ENCODE measurements around the gene KRTAP5-6. TPM values are rescaled to one million over a fixed set of nuclear protein-coding genes. Genes with fewer than 3 reads are reported as not detected.

Gene KRTAP5-6
- total RNA-seq, 5 donors from 2014 or later (not counting 1 experiment from before 2014, with no cell fraction given) = not detected

GRCh38 chr11:1714908-1715885 is 18.2 kb downstream of the KRTAP5-6 start:
- no peaks in the 10 kb centered on the region for H3K9me3 ChIP-seq
- CTCF ChIA-PET = no interaction called here
- H3K4me1 ChIP-seq (ENCODE audit: control insufficient read depth in 1 of 2, extremely low read depth in 1 of 2, insufficient read depth in 2 of 2, low read length in 2 of 2) = no peaks in the 10 kb centered on the region
- H3K4me3 ChIP-seq (ENCODE audit: control insufficient read depth in 1 of 2, extremely low read depth in 1 of 2, low read length in 1 of 2) = no peak overlapping the region
- Mint-ChIP-seq H3K27ac (peak overlapping the region in 1 of 2 donors; percentile 11), H3K4me3 (no peak overlapping the region), H3K9me3 (no peaks in the 10 kb centered on the region), H3K4me1 (no peaks in the 10 kb centered on the region), H3K27me3 (peaks cover 0 to 5% of the 10 kb centered on the region in 2 donors), H3K36me3 (no peaks in the 10 kb centered on the region)
- H3K27ac ChIP-seq (ENCODE audit: low read length) = no peak overlapping the region
- POLR2A ChIA-PET = no interaction called here
- 85% methylated on average over 23 of the region's 24 CpGs for WGBS (ENCODE audit: insufficient coverage)
- DNase-seq = no peak
- peaks cover 0 to 23% of the 10 kb centered on the region in 2 experiments for H3K27me3 ChIP-seq (replicated peaks in 1 of 2; ENCODE audit: control insufficient read depth in 2 of 2, extremely low read depth in 1 of 2, insufficient read depth in 2 of 2, low read length in 1 of 2)
- no peak for ATAC-seq (replicated peaks in 1 of 4)
- no peaks in the 10 kb centered on the region for H3K36me3 ChIP-seq (ENCODE audit: control insufficient read depth in 2 of 2, extremely low read depth in 1 of 2, insufficient read depth in 1 of 2, low read length in 1 of 2)

GRCh38 chr11:1717745-1718144 is 20.8 kb downstream of the KRTAP5-6 start:
- H3K4me1 Mint-ChIP-seq = no peaks in the 10 kb centered on the region
- no peak overlapping the region for H3K4me3 Mint-ChIP-seq
- H3K27me3 Mint-ChIP-seq = peaks cover 0 to 8% of the 10 kb centered on the region in 2 donors
- no peaks in the 10 kb centered on the region for H3K9me3 ChIP-seq
- H3K36me3 ChIP-seq (ENCODE audit: control insufficient read depth in 2 of 2, extremely low read depth in 1 of 2, insufficient read depth in 1 of 2, low read length in 1 of 2) = no peaks in the 10 kb centered on the region
- DNase-seq = no peak
- H3K4me1 ChIP-seq (ENCODE audit: control insufficient read depth in 1 of 2, extremely low read depth in 1 of 2, insufficient read depth in 2 of 2, low read length in 2 of 2) = no peaks in the 10 kb centered on the region
- H3K4me3 ChIP-seq (ENCODE audit: control insufficient read depth in 1 of 2, extremely low read depth in 1 of 2, low read length in 1 of 2) = no peak overlapping the region
- POLR2A ChIA-PET = interaction anchor here in 1 of 2 donors (0.7 kb wide), 1 partner anchor 63 kb away, joined by 5 read pairs; no protein-coding TSS in a partner anchor
- no peaks in the 10 kb centered on the region for H3K36me3 Mint-ChIP-seq
- peaks cover 0 to 23% of the 10 kb centered on the region in 2 experiments for H3K27me3 ChIP-seq (replicated peaks in 1 of 2; ENCODE audit: control insufficient read depth in 2 of 2, extremely low read depth in 1 of 2, insufficient read depth in 2 of 2, low read length in 1 of 2)
- H3K27ac Mint-ChIP-seq = no peak overlapping the region
- WGBS (ENCODE audit: insufficient coverage) = 91% methylated on average over 4 of the region's 8 CpGs
- no peaks in the 10 kb centered on the region for H3K9me3 Mint-ChIP-seq
- CTCF ChIA-PET = interaction anchor here (0.7 kb wide), 2 partner anchors 13 to 116 kb away, joined by 3 read pairs; no protein-coding TSS in a partner anchor
- H3K27ac ChIP-seq (ENCODE audit: low read length) = no peak overlapping the region
- ATAC-seq (replicated peaks in 1 of 4) = no peak

- CTCF ChIA-PET = interaction anchor here in 1 of 2 donors (1.4 kb wide), 1 partner anchor 24 kb away, joined by 3 read pairs; no protein-coding TSS in a partner anchor
- no peaks in the 10 kb centered on the region for H3K9me3 Mint-ChIP-seq
- POLR2A ChIA-PET = interaction anchor here in 1 of 2 donors (0.7 kb wide), 1 partner anchor 62 kb away, joined by 5 read pairs; no protein-coding TSS in a partner anchor
Observed at GRCh38 chr11:1718326-1718725, 21.3 kb downstream of the KRTAP5-6 start.

GRCh38 chr11:1719781-1720180 is 22.8 kb downstream of the KRTAP5-6 start:
- 85% methylated on average over 3 of the region's 8 CpGs for WGBS (ENCODE audit: insufficient coverage)
- POLR2A ChIA-PET = no interaction called here
- no peaks in the 10 kb centered on the region for H3K36me3 ChIP-seq (ENCODE audit: control insufficient read depth in 2 of 2, extremely low read depth in 1 of 2, insufficient read depth in 1 of 2, low read length in 1 of 2)
- Mint-ChIP-seq H3K4me3 (no peak overlapping the region), H3K36me3 (no peaks in the 10 kb centered on the region), H3K27ac (no peak overlapping the region), H3K9me3 (no peaks in the 10 kb centered on the region), H3K4me1 (no peaks in the 10 kb centered on the region), H3K27me3 (peaks cover 0 to 16% of the 10 kb centered on the region in 2 donors)
- no peak overlapping the region for H3K4me3 ChIP-seq (ENCODE audit: control insufficient read depth in 1 of 2, extremely low read depth in 1 of 2, low read length in 1 of 2)
- no peak for ATAC-seq (replicated peaks in 1 of 4)
- CTCF ChIA-PET = no interaction called here
- H3K4me1 ChIP-seq (ENCODE audit: control insufficient read depth in 1 of 2, extremely low read depth in 1 of 2, insufficient read depth in 2 of 2, low read length in 2 of 2) = no peaks in the 10 kb centered on the region
- no peak for DNase-seq
- H3K9me3 ChIP-seq = no peaks in the 10 kb centered on the region
- peaks cover 0 to 19% of the 10 kb centered on the region in 2 experiments for H3K27me3 ChIP-seq (replicated peaks in 1 of 2; ENCODE audit: control insufficient read depth in 2 of 2, extremely low read depth in 1 of 2, insufficient read depth in 2 of 2, low read length in 1 of 2)
- no peak overlapping the region for H3K27ac ChIP-seq (ENCODE audit: low read length)

More at GRCh38 chr11:1718326-1718725, 21.3 kb downstream of the KRTAP5-6 start:
- WGBS (ENCODE audit: insufficient coverage) = 97% methylated on average over 10 of the region's 15 CpGs
- H3K27me3 Mint-ChIP-seq = peaks cover 0 to 10% of the 10 kb centered on the region in 2 donors
- ATAC-seq (replicated peaks in 1 of 4) = no peak
- H3K4me1 Mint-ChIP-seq = no peaks in the 10 kb centered on the region
- peaks cover 0 to 23% of the 10 kb centered on the region in 2 experiments for H3K27me3 ChIP-seq (replicated peaks in 1 of 2; ENCODE audit: control insufficient read depth in 2 of 2, extremely low read depth in 1 of 2, insufficient read depth in 2 of 2, low read length in 1 of 2)
- no peaks in the 10 kb centered on the region for H3K36me3 Mint-ChIP-seq
- H3K4me3 Mint-ChIP-seq = no peak overlapping the region
- no peaks in the 10 kb centered on the region for H3K4me1 ChIP-seq (ENCODE audit: control insufficient read depth in 1 of 2, extremely low read depth in 1 of 2, insufficient read depth in 2 of 2, low read length in 2 of 2)
- H3K36me3 ChIP-seq (ENCODE audit: control insufficient read depth in 2 of 2, extremely low read depth in 1 of 2, insufficient read depth in 1 of 2, low read length in 1 of 2) = no peaks in the 10 kb centered on the region
- no peak overlapping the region for H3K4me3 ChIP-seq (ENCODE audit: control insufficient read depth in 1 of 2, extremely low read depth in 1 of 2, low read length in 1 of 2)
- no peak for DNase-seq
- H3K27ac Mint-ChIP-seq = no peak overlapping the region
- H3K9me3 ChIP-seq = no peaks in the 10 kb centered on the region
- no peak overlapping the region for H3K27ac ChIP-seq (ENCODE audit: low read length)

- POLR2A ChIA-PET = interaction anchor here in 1 of 2 donors (0.7 kb wide), 1 partner anchor 304 kb away, joined by 4 read pairs; no protein-coding TSS in a partner anchor
- H3K36me3 Mint-ChIP-seq = no peaks in the 10 kb centered on the region
- Histone ChIP-seq H3K4me1 (ENCODE audit: control insufficient read depth in 1 of 2, extremely low read depth in 1 of 2, insufficient read depth in 2 of 2, low read length in 2 of 2) (peaks cover 0 to 14% of the 10 kb centered on the region in 2 experiments), H3K36me3 (ENCODE audit: control insufficient read depth in 2 of 2, extremely low read depth in 1 of 2, insufficient read depth in 1 of 2, low read length in 1 of 2) (no peaks in the 10 kb centered on the region), H3K9me3 (no peaks in the 10 kb centered on the region), H3K27ac (ENCODE audit: low read length) (no peak overlapping the region), H3K27me3 (replicated peaks in 1 of 2; ENCODE audit: control insufficient read depth in 2 of 2, extremely low read depth in 1 of 2, insufficient read depth in 2 of 2, low read length in 1 of 2) (peaks cover 0 to 47% of the 10 kb centered on the region in 2 experiments), H3K4me3 (ENCODE audit: control insufficient read depth in 1 of 2, extremely low read depth in 1 of 2, low read length in 1 of 2) (no peak overlapping the region)
- H3K27ac Mint-ChIP-seq = peak overlapping the region in 1 of 2 donors; percentile 34
- H3K4me3 Mint-ChIP-seq = no peak overlapping the region
- peaks cover 25 to 54% of the 10 kb centered on the region in 2 donors for H3K27me3 Mint-ChIP-seq
- H3K9me3 Mint-ChIP-seq = no peaks in the 10 kb centered on the region
- 57% methylated on average over 7 of the region's 11 CpGs for WGBS (ENCODE audit: insufficient coverage)
- CTCF ChIA-PET = no interaction called here
- no peak for DNase-seq
- no peak for ATAC-seq (replicated peaks in 1 of 4)
- H3K4me1 Mint-ChIP-seq = peaks cover 8 to 36% (median 15%) of the 10 kb centered on the region in 3 donors
Observed at GRCh38 chr11:1727096-1727690, 30.2 kb downstream of the KRTAP5-6 start.

- Histone ChIP-seq H3K9me3 (no peaks in the 10 kb centered on the region), H3K4me3 (ENCODE audit: control insufficient read depth in 1 of 2, extremely low read depth in 1 of 2, low read length in 1 of 2) (no peak overlapping the region), H3K27me3 (replicated peaks in 1 of 2; ENCODE audit: control insufficient read depth in 2 of 2, extremely low read depth in 1 of 2, insufficient read depth in 2 of 2, low read length in 1 of 2) (peaks cover 0 to 53% of the 10 kb centered on the region in 2 experiments), H3K4me1 (ENCODE audit: control insufficient read depth in 1 of 2, extremely low read depth in 1 of 2, insufficient read depth in 2 of 2, low read length in 2 of 2) (peaks cover 0 to 16% of the 10 kb centered on the region in 2 experiments), H3K36me3 (ENCODE audit: control insufficient read depth in 2 of 2, extremely low read depth in 1 of 2, insufficient read depth in 1 of 2, low read length in 1 of 2) (no peaks in the 10 kb centered on the region), H3K27ac (ENCODE audit: low read length) (no peak overlapping the region)
- no peak overlapping the region for H3K4me3 Mint-ChIP-seq
- H3K27me3 Mint-ChIP-seq = peaks cover 25 to 56% of the 10 kb centered on the region in 2 donors
- POLR2A ChIA-PET = no interaction called here
- DNase-seq (no peak), ATAC-seq (replicated peaks in 1 of 4) (no peak)
- H3K9me3 Mint-ChIP-seq = no peaks in the 10 kb centered on the region
- H3K4me1 Mint-ChIP-seq = peaks cover 8 to 37% (median 16%) of the 10 kb centered on the region in 3 donors
- H3K36me3 Mint-ChIP-seq = no peaks in the 10 kb centered on the region
- WGBS (ENCODE audit: insufficient coverage) = 97% methylated on average over 7 of the region's 9 CpGs
- no peak overlapping the region for H3K27ac Mint-ChIP-seq
- CTCF ChIA-PET = no interaction called here
Observed at GRCh38 chr11:1727861-1728260, 30.9 kb downstream of the KRTAP5-6 start.

Measured in T-cell (primary cell).